B cell (primary cell): Measurements from ENCODE around the gene ARHGAP22. TPM values are rescaled to one million over a fixed set of nuclear protein-coding genes. Genes with fewer than 3 reads are reported as not detected.

Experiments used
- ATAC-seq: fragments of 200-7000 bp; cut with Tn5 transposase; one replicate; pipeline ENCODE4 v1.10.0; 2021; ENCODE audit warnings: low read depth, mild to moderate bottlenecking, moderate number of reproducible peaks, moderate library complexity
- CTCF ChIA-PET: fragments of 350-600 bp; sonication (Branson Sonifier 250); formaldehyde crosslinking; loops from one replicate; lab custom pipeline; 2021; ENCODE audit warnings: antibody characterized with exemption, inconsistent platforms; lab: Charles Lee
- POLR2A ChIA-PET: fragments of 350-600 bp; sonication (Branson Sonifier 250); formaldehyde crosslinking; loops from one replicate; lab custom pipeline; 2021; ENCODE audit warnings: antibody characterized with exemption; lab: Charles Lee
- DNase-seq: peaks from one replicate; pipeline ENCODE4 v3.0.0; 2013
- H2AFZ ChIP-seq: 2 replicates; pipeline ENCODE4 v1.6.1; 2012; ENCODE audit warnings: mild to moderate bottlenecking, low read depth, low read length; ENCODE audit not compliant: insufficient read depth, poor library complexity, severe bottlenecking
- H3K27ac ChIP-seq, 2 donors: 1 replicate in 1 of 2; 2 replicates in 1 of 2; pipeline ENCODE4 v1.5.1; 2012 to 2013; ENCODE audit warnings: low read length in 2 of 2, mild to moderate bottlenecking in 2 of 2, moderate library complexity in 1 of 2
- H3K27me3 ChIP-seq, 4 experiments: fragments of 200-600 bp in 1 of 4; sonication (generic) in 1 of 4; replicated peaks in 1 of 4; 1 replicate in 2 of 4; 2 replicates in 2 of 4; pipeline versions ENCODE4 v1.6.1 to v1.7.0; 2013 to 2016; ENCODE audit warnings: low read length in 3 of 4, mild to moderate bottlenecking in 2 of 4, mixed read lengths in 1 of 4, moderate library complexity in 1 of 4; ENCODE audit not compliant: insufficient read depth in 4 of 4, control insufficient read depth in 3 of 4; ENCODE audit errors: control extremely low read depth in 1 of 4
- H3K36me3 ChIP-seq, 2 experiments: replicated peaks in 1 of 2; 1 replicate in 1 of 2; 2 replicates in 1 of 2; pipeline versions ENCODE4 v1.6.1 to v1.7.1; 2013; ENCODE audit warnings: low read length in 1 of 2; ENCODE audit not compliant: insufficient read depth in 2 of 2, control insufficient read depth in 1 of 2; ENCODE audit errors: control extremely low read depth in 1 of 2, extremely low read depth in 1 of 2
- H3K4me1 ChIP-seq, 2 donors: fragments of 200-600 bp in 1 of 2; sonication (generic) in 1 of 2; 1 replicate in 1 of 2; 2 replicates in 1 of 2; pipeline versions ENCODE4 v1.5.1 to v1.6.1; 2013 to 2017; ENCODE audit warnings: low read length in 2 of 2; ENCODE audit not compliant: control insufficient read depth in 2 of 2, insufficient read depth in 2 of 2
- H3K4me2 ChIP-seq: replicated peaks from 2 replicates; pipeline ENCODE3; 2012; ENCODE audit warnings: mild to moderate bottlenecking, low read depth, low read length; ENCODE audit not compliant: poor library complexity, severe bottlenecking
- H3K4me3 ChIP-seq, 5 experiments: fragments of 200-600 bp in 1 of 5; sonication (generic) in 1 of 5; 1 replicate in 3 of 5; 2 replicates in 2 of 5; pipeline versions ENCODE4 v1.5.1 to v1.7.0; 2011 to 2016; ENCODE audit warnings: low read length in 4 of 5, mild to moderate bottlenecking in 4 of 5, low read depth in 2 of 5, control low read depth in 1 of 5, moderate library complexity in 1 of 5; ENCODE audit not compliant: insufficient read depth in 1 of 5; ENCODE audit errors: control extremely low read depth in 1 of 5, extremely low read depth in 1 of 5
- H3K79me2 ChIP-seq: fragments of 200-600 bp; sonication (generic); one replicate; pipeline ENCODE4 v1.6.0; 2016; ENCODE audit warnings: low read length; ENCODE audit not compliant: control insufficient read depth, insufficient read depth
- H3K9ac ChIP-seq: fragments of 200-600 bp; sonication (generic); 2 replicates; pipeline ENCODE4 v1.6.1; 2017; ENCODE audit warnings: mild to moderate bottlenecking, low read length, moderate library complexity
- H3K9me3 ChIP-seq, 3 donors: one replicate each; pipeline versions ENCODE4 v1.6.1 to v1.7.1; 2013; ENCODE audit warnings: low read length in 2 of 3; ENCODE audit not compliant: control insufficient read depth in 2 of 3, insufficient read depth in 1 of 3; ENCODE audit errors: control extremely low read depth in 1 of 3
- H4K20me1 ChIP-seq: 2 replicates; pipeline ENCODE4 v1.6.0; 2012; ENCODE audit warnings: mild to moderate bottlenecking, low read length; ENCODE audit not compliant: insufficient read depth, control insufficient read depth, poor library complexity, severe bottlenecking
- H3K27ac Mint-ChIP-seq: one replicate; pipeline ENCODE4 v1.8.0; 2021; ENCODE audit warnings: mixed read lengths
- H3K27me3 Mint-ChIP-seq: one replicate; pipeline ENCODE4 v1.8.0; 2021; ENCODE audit warnings: mixed read lengths
- H3K4me1 Mint-ChIP-seq: one replicate; pipeline ENCODE4 v1.8.0; 2021; ENCODE audit warnings: mixed read lengths
- H3K4me3 Mint-ChIP-seq: one replicate; pipeline ENCODE4 v1.8.0; 2021; ENCODE audit warnings: mixed read lengths
- H3K9me3 Mint-ChIP-seq: one replicate; pipeline ENCODE4 v1.8.0; 2022; ENCODE audit warnings: mixed read lengths; ENCODE audit not compliant: insufficient read depth
- EZH2 ChIP-seq: IDR thresholded peaks from 2 replicates; pipeline ENCODE4 v1.6.1; 2012; ENCODE audit warnings: borderline replicate concordance, low read depth, mild to moderate bottlenecking, moderate library complexity, low read length; ENCODE audit not compliant: insufficient read depth, poor library complexity, severe bottlenecking
- WGBS: methylation state at CpG from one replicate; pipeline ENCODE4 v1.1.5; 2013; ENCODE audit warnings: missing lambda C conversion rate; ENCODE audit not compliant: insufficient coverage; 5-methylcytosine and 5-hydroxymethylcytosine counted together
- intact Hi-C: fragments of 100-400 bp; cut with micrococcal nuclease; formaldehyde crosslinking; loops from one replicate; pipeline ENCODE4 v1.10.0; 2022
- polyA plus RNA-seq: library from polyadenylated mRNA; depleted of rRNA; stranded (reverse); fragments of >200 nt; gene quantifications from 2 replicates; pipeline ENCODE4 v1.2.3, GENCODE V29; 2012
- total RNA-seq, 2 donors: library from RNA; stranded (reverse); fragments of 120-200 nt in 1 of 2; gene quantifications; 1 replicate in 1 of 2; 2 replicates in 1 of 2; pipeline versions ENCODE4 v1.2.3 to v1.2.4, GENCODE V29; 2013 to 2022
- TF ChIP-seq, protein P1 (sequence below): fragments of 200-600 bp; IDR thresholded peaks from one replicate; pipeline ENCODE4 v1.8.0; 2022; ENCODE audit warnings: antibody characterized with exemption, mild to moderate bottlenecking

Gene ARHGAP22
- total and polyA plus RNA-seq, 2 donors (not counting 1 experiment from before 2014, with no cell fraction given): 1.9 to 2.0 TPM

DNA sequence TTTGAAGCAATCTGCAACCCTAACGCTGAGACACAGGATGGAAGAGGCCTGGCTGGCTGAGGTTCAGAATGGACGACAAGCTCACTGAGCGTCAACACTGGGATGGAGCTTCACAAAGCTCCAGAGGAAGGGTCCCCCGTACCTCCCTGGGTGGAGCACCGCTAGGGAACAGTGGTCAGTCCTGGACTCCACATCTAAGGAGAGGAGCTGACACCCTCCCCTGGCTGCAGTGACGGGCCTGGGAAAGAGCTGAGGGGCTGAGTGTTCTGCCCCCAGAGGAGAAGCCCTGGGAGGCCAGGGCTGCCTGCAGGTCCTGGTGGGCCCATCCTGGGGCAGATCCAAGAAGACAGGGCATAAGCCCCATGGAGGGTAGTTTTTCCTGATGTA lies 146.2 kb downstream of the ARHGAP22 start:
- H3K36me3 ChIP-seq: no peaks in the 10 kb centered on the region
- Mint-ChIP-seq H3K27me3 (no peaks in the 10 kb centered on the region), H3K9me3 (no peaks in the 10 kb centered on the region), H3K4me1 (peaks cover 9% of the 10 kb centered on the region), H3K4me3 (no peak overlapping the region), H3K27ac (no peak overlapping the region)
- ATAC-seq (no peak), DNase-seq (no peak)
- no peak overlapping the region for H3K27ac ChIP-seq
- intact Hi-C loops: no loop called here
- H3K4me1 ChIP-seq: peaks cover 13 to 17% of the 10 kb centered on the region in 2 donors
- H4K20me1 ChIP-seq: no peaks in the 10 kb centered on the region
- CTCF ChIA-PET: no interaction called here
- H3K9ac ChIP-seq: no peak overlapping the region
- TF ChIP-seq EZH2: no peak
- TF ChIP-seq, protein P1, sequence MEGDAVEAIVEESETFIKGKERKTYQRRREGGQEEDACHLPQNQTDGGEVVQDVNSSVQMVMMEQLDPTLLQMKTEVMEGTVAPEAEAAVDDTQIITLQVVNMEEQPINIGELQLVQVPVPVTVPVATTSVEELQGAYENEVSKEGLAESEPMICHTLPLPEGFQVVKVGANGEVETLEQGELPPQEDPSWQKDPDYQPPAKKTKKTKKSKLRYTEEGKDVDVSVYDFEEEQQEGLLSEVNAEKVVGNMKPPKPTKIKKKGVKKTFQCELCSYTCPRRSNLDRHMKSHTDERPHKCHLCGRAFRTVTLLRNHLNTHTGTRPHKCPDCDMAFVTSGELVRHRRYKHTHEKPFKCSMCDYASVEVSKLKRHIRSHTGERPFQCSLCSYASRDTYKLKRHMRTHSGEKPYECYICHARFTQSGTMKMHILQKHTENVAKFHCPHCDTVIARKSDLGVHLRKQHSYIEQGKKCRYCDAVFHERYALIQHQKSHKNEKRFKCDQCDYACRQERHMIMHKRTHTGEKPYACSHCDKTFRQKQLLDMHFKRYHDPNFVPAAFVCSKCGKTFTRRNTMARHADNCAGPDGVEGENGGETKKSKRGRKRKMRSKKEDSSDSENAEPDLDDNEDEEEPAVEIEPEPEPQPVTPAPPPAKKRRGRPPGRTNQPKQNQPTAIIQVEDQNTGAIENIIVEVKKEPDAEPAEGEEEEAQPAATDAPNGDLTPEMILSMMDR: no peak
- no peak overlapping the region for H3K4me3 ChIP-seq
- 81% methylated on average over 6 of the region's 6 CpGs for WGBS
- peaks cover 0 to 4% (median 0%) of the 10 kb centered on the region in 3 donors for H3K9me3 ChIP-seq
- peaks cover 0 to 3% (median 0%) of the 10 kb centered on the region in 4 experiments for H3K27me3 ChIP-seq
- H3K79me2 ChIP-seq: no peaks in the 10 kb centered on the region
- H3K4me2 ChIP-seq: no peak overlapping the region
- no peak overlapping the region for H2AFZ ChIP-seq
- POLR2A ChIA-PET: no interaction called here

DNA sequence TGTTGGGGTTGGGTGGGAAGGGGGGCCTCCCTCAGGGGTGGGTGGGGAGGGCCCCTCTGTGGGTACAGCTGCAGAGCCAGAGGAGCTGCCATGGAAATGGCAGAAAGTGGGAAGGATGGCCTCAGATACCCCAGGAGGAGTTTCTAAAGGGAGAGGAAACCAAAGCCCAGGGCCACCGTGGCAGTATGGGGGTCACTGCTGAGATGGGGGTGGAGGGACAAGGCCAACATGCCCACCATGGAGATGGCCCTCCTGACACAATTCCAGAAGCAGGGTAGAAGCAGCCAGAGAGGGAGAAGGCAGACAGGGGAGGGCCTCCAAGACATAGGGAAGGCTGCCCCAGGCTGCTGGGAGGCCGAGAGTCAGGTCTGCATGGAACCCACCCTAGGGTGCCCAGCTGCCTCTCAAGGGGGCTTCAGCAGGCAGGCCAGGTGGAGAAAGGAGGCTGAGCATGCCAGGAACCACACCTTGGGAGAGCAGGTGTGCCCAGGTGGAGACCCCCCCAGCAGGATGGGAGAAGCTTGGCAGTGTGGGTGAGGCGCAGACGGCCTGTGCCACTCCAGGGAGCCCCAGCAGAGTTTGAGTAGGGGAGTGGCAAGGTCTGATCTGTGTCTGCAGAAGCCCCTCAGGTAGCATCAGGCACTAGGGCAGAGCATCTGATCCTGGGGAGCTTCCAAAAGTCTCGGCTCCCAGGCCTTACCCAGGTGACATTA lies 146.8 kb downstream of the ARHGAP22 start:
- no peaks in the 10 kb centered on the region for H3K9me3 Mint-ChIP-seq
- Histone ChIP-seq H4K20me1 (no peaks in the 10 kb centered on the region), H3K9ac (no peak overlapping the region), H3K9me3 (peaks cover 0 to 4% (median 0%) of the 10 kb centered on the region in 3 donors), H3K27ac (no peak overlapping the region), H3K27me3 (peaks cover 0 to 3% (median 0%) of the 10 kb centered on the region in 4 experiments), H3K4me1 (peaks cover 13 to 17% of the 10 kb centered on the region in 2 donors), H3K79me2 (no peaks in the 10 kb centered on the region), H3K36me3 (no peaks in the 10 kb centered on the region), H3K4me3 (no peak overlapping the region), H2AFZ (no peak overlapping the region), H3K4me2 (no peak overlapping the region)
- no peaks in the 10 kb centered on the region for H3K27me3 Mint-ChIP-seq
- H3K27ac Mint-ChIP-seq: no peak overlapping the region
- ATAC-seq (no peak), DNase-seq (no peak)
- intact Hi-C loops: no loop called here
- no peak for TF ChIP-seq EZH2
- TF ChIP-seq, protein P1: no peak
- H3K4me3 Mint-ChIP-seq: no peak overlapping the region
- CTCF ChIA-PET: no interaction called here
- POLR2A ChIA-PET: no interaction called here
- peaks cover 9% of the 10 kb centered on the region for H3K4me1 Mint-ChIP-seq
- WGBS: 61% methylated on average over 5 of the region's 5 CpGs
